D721Med (cell line): ENCODE results near the gene MACF1.

Experiments
- DNase-seq: peaks from one replicate; pipeline ENCODE4 v3.0.0; 2011; ENCODE audit warnings: low spot score; ENCODE audit not compliant: insufficient read length
- FAIRE-seq: peaks from 2 replicates; lab custom pipeline; 2011; peaks lifted over from hg19 to GRCh38; lab: Jason Lieb, UNC
- CTCF ChIP-seq: IDR thresholded peaks from 2 replicates; pipeline ENCODE4 v1.5.1; 2012; ENCODE audit warnings: mild to moderate bottlenecking, control low read depth; ENCODE audit not compliant: insufficient read depth; ENCODE audit errors: missing control alignments

Gene MACF1

GRCh38 chr1:39425151-39425550 is 220.7 kb downstream of the MACF1 start:
- no peak for TF ChIP-seq CTCF
- peak; percentile 71 for FAIRE-seq
- no peak for DNase-seq

GRCh38 chr1:39425634-39426033 is 221.1 kb downstream of the MACF1 start:
- DNase-seq (no peak), FAIRE-seq (peak; percentile 60)
- no peak for TF ChIP-seq CTCF

GRCh38 chr1:39426346-39426745 is 221.9 kb downstream of the MACF1 start:
- TF ChIP-seq CTCF = no peak
- FAIRE-seq (peak; percentile 63), DNase-seq (no peak)

DNA sequence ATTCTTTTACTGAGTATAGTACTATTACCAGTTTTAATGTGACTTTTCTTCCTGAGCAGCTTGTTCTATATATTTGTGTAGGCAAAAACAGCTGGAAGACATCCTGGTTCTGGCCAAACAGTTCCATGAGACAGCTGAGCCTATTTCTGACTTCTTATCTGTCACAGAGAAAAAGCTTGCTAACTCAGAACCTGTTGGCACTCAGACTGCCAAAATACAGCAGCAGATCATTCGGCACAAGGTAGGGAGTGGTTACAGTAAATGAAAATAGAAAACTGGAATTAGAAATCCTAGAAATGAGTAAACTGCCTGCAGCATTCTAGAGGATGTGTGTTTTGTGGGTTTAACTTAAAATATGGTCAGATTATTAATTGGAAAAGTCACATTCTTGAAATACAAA is 222.9 kb downstream of the MACF1 start:
- TF ChIP-seq CTCF = no peak
- no peak for DNase-seq
- FAIRE-seq = no peak

DNA sequence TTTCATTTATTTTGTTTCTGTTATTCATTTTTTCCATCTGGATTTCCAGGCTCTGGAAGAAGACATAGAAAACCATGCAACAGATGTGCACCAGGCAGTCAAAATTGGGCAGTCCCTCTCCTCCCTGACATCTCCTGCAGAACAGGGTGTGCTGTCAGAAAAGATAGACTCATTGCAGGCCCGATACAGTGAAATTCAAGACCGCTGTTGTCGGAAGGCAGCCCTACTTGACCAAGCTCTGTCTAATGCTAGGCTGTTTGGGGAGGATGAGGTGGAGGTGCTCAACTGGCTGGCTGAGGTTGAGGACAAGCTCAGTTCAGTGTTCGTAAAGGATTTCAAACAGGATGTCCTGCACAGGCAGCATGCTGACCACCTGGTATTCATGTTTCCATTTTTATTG is 223.4 kb downstream of the MACF1 start:
- FAIRE-seq (no peak), DNase-seq (no peak)
- TF ChIP-seq CTCF = no peak

DNA sequence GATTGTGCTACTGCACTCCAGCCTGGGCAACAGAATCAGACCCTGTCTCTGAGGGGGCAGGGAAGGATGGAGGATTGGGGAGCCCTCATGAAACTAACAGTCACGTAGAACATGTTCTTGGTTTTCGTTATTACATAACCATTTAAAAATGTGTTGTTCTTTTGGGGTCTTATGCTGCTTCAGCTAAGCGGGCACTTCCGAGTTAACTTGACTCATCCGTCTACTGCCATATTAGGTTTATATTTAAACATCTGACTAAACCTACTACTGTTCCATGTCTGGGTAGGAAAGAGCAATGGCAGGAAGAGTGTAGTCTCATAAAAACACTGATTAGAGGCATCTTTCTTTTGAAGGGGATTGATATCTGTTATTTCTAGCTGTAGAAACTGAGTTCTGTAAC is 227.4 kb downstream of the MACF1 start:
- FAIRE-seq (no peak), DNase-seq (no peak)
- TF ChIP-seq CTCF = no peak

GRCh38 chr1:39434797-39435395 is 230.4 kb downstream of the MACF1 start:
- no peak for TF ChIP-seq CTCF
- DNase-seq = no peak

More at GRCh38 chr1:39434797-39435395, 230.4 kb downstream of the MACF1 start:
- no peak for FAIRE-seq
